ENCODE measurements around the gene HPS5. TPM values are rescaled to one million over a fixed set of nuclear protein-coding genes. Genes with fewer than 3 reads are reported as not detected.

HPS5 gene
- total RNA-seq (2016; rRNA removed; fragmentation: Illumina TruSeq; extraction: Trizol) (25.5 and 31.8 TPM in 2 replicates), polyA plus RNA-seq (2011; rRNA removed) (5.4 and 6.6 TPM in 2 replicates), polyA minus RNA-seq (2011; rRNA and poly(A)+ RNA removed; ENCODE audit: low replicate concordance) (11.2 and 33.6 TPM in 2 replicates), Bru-seq, nascent RNA (percentile 76 among the genes with signal in this experiment), BruChase-seq, experiment 1, labeled RNA remaining after a 6-hour chase (percentile 75 among the genes with signal in this experiment), BruChase-seq, experiment 2, labeled RNA remaining after a 2-hour chase (percentile 77 among the genes with signal in this experiment)
- 47.8 and 51.9 TPM in 2 replicates for total RNA-seq (2016; cell fraction: cytosol; rRNA removed; fragmentation: Illumina TruSeq; extraction: Trizol; ENCODE audit: low read depth)
- 26.3 and 30.4 TPM in 2 replicates for total RNA-seq (2016; cell fraction: insoluble cytoplasmic fraction; rRNA removed; fragmentation: Illumina TruSeq; extraction: Trizol)
- 17.3 and 17.7 TPM in 2 replicates for total RNA-seq (2016; cell fraction: membrane; rRNA removed; fragmentation: Illumina TruSeq; extraction: Trizol)
- 22.2 and 26.2 TPM in 2 replicates for total RNA-seq (2016; cell fraction: nucleus; rRNA removed; fragmentation: Illumina TruSeq; extraction: Trizol)
- 3.2 and 5.1 TPM in 2 replicates for polyA plus RNA-seq (2011; cell fraction: cytosol; rRNA removed)
- polyA plus RNA-seq (2011; cell fraction: nucleus; rRNA removed): 3.4 and 5.9 TPM in 2 replicates
- polyA plus RNA-seq (2012): 7.5 and 8.1 TPM in 2 replicates
- polyA plus RNA-seq (2016; cell fraction: cytosol; fragmentation: Illumina TruSeq; extraction: Trizol; ENCODE audit: low read depth): 0.69 and 1.3 TPM in 2 replicates
- polyA plus RNA-seq (2016; cell fraction: insoluble cytoplasmic fraction; fragmentation: Illumina TruSeq; extraction: Trizol; ENCODE audit: low read depth): 15.8 and 18.0 TPM in 2 replicates
- polyA plus RNA-seq (2016; cell fraction: membrane; fragmentation: Illumina TruSeq; extraction: Trizol; ENCODE audit: low read depth): 2.1 and 2.4 TPM in 2 replicates
- polyA plus RNA-seq (2016; cell fraction: nucleus; fragmentation: Illumina TruSeq; extraction: Trizol; ENCODE audit: insufficient read depth, low read depth): 19.1 and 25.2 TPM in 2 replicates
- 7.5 and 7.9 TPM in 2 replicates for polyA minus RNA-seq (2011; cell fraction: cytosol; rRNA and poly(A)+ RNA removed)
- 18.0 and 23.0 TPM in 2 replicates for polyA minus RNA-seq (2011; cell fraction: nucleus; rRNA and poly(A)+ RNA removed)
- long read RNA-seq, experiment 1, full-length matches to known transcripts: 2 of 9 reads
- long read RNA-seq, experiment 1, partial matches to known transcripts: 5 of 9 reads
- long read RNA-seq, experiment 1, other reads (novel, unspliced or antisense): 2 of 9 reads
- long read RNA-seq, experiment 2, full-length matches to known transcripts: 1 of 11 reads
- long read RNA-seq, experiment 2, partial matches to known transcripts: 5 of 11 reads
- long read RNA-seq, experiment 2, other reads (novel, unspliced or antisense): 5 of 11 reads

DNA sequence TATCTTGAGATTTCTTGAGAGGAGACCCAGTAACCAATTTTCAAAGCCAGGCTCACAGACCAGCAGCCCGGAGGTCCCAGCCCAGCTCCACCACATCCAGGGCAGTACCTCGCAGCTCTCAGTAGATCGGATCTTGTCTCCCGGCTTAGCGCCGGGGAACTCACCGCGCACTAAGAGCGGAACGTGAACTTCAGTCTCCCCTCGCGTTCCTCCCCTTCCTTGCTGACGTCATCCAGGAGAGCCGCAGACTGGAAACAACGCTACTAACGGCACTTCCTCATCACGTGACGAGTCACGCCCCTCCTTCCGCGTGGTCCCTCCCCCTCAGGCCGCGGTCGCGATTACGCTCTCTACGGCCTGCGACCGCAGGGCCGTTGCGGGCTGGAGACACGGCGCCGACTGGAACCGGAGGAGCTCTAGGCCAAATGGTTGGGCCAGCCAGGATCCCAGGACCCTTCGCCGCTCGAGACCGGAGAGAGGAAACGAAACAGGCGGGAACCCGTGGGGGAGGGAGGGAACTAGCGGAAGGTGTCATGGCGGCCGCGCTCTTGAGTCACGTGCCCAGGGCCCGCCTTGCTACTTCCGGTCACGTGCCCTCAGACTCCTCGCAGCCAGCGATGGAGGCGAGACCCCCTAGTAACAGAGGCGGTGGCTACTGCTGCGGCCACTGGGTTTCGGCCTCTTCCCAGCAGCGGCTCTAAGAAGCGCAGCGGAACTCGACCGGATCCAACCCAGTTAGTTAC is at the start of gene HPS5, which contains the start of gene GTF2H1:
Gene HPS5 (minus strand): TSS at position 172 of the 743 bp plus-strand sequence. CDS start 4,282 bp downstream, outside the sequence.
Gene GTF2H1 (plus strand): TSS at position 599 of the 743 bp plus-strand sequence. CDS start 10,508 bp downstream, outside the sequence.
- FAIRE-seq: peak; percentile 95
- Histone ChIP-seq H3K27me3 (ENCODE audit: control insufficient read depth in 1 of 2, insufficient read depth in 2 of 2, low read length in 2 of 2) (no peaks in the 10 kb centered on the region; a peak in 1 of 5 replicates), H2AFZ (ENCODE audit: low read length) (peak within 1 kb of the TSS; percentile 87), H3K79me2 (ENCODE audit: insufficient read depth, low read length) (peaks cover 83% of the 10 kb centered on the region), H3K4me3 (replicated peaks in 1 of 3; ENCODE audit: insufficient read depth in 1 of 3, low read depth in 2 of 3, low read length in 3 of 3) (peak within 1 kb of the TSS; percentile 71 to 81 (median 78)), H4K20me1 (ENCODE audit: insufficient read depth, low read length) (no peaks in the 10 kb centered on the region), H3K27ac (ENCODE audit: extremely low read length, insufficient read depth, low read length) (peak within 1 kb of the TSS; percentile 95), H3K4me1 (ENCODE audit: insufficient read depth, low read length) (peaks cover 62% of the 10 kb centered on the region), H3K9me3 (ENCODE audit: low read length) (no peaks in the 10 kb centered on the region), H3K4me2 (ENCODE audit: low read depth, low read length) (peak within 1 kb of the TSS; percentile 96), H3K9ac (ENCODE audit: insufficient read depth, low read depth, low read length) (peak within 1 kb of the TSS; percentile 94), H3K36me3 (replicated peaks in 1 of 2; ENCODE audit: control insufficient read depth in 1 of 2, insufficient read depth in 2 of 2, low read length in 2 of 2) (peaks cover 3 to 12% of the 10 kb centered on the region in 2 experiments)
- in situ Hi-C loops (cut with HindIII; ENCODE audit: extremely low pct_ligation_motif_present, low pct_unique_long_range_greater_than_20kb): no loop called here
- intact Hi-C loops (cut with micrococcal nuclease; ENCODE audit: unreplicated experiment): loop anchor here (1.0 to 10.0 kb wide), 6 partner anchors 60 to 310 kb away; partner anchors contain the start of genes MRGPRX4, SAA4 and SPTY2D1
- WGBS (ENCODE audit: low lambda C conversion rate): 0% methylated on average over 8 of the region's 61 CpGs
- ATAC-seq: peak; percentile 96
- ChIA-PET POLR2A (interaction anchor here (0.5 to 4.2 kb wide), 23 partner anchors 8 to 207 kb away, joined by 3 to 36 read pairs (median 3); partner anchors contain the start of genes LDHA and TSG101), CTCF (ENCODE audit: low intra/inter-chr PET ratio, low total read pairs) (no interaction called here)
- DNase-seq (ENCODE audit: low spot score): peak; percentile 98
- no TSS peak for BruUV-seq (replicated peaks)
- TF ChIP-seq HCFC1 (IDR thresholded peaks at IDR 0.05; ENCODE audit: low read depth, low read length) (peak; percentile 55), ZNF432 (CRISPR knock-in tag; IDR thresholded peaks at IDR 0.05; ENCODE audit: borderline replicate concordance) (0 out of 2 replicates have a peak, but pooled peaks have one; percentile 41), PRDM4 (CRISPR knock-in tag; IDR thresholded peaks at IDR 0.05; ENCODE audit: borderline replicate concordance) (0 out of 2 replicates have a peak, but pooled peaks have one; percentile 71), IKZF4 (CRISPR knock-in tag; IDR thresholded peaks at IDR 0.05; ENCODE audit: borderline replicate concordance, low read depth, not compliant biosample characterization) (peak; percentile 87), ZNF414 (CRISPR knock-in tag; IDR thresholded peaks at IDR 0.05) (no peak), HMG20B (CRISPR knock-in tag; conservative IDR thresholded peaks at IDR 0.05) (no peak), THRA (CRISPR knock-in tag; IDR thresholded peaks at IDR 0.05; ENCODE audit: borderline replicate concordance) (peak; percentile 61), FOXC1 (CRISPR knock-in tag; IDR thresholded peaks at IDR 0.05; ENCODE audit: borderline replicate concordance) (peak; percentile 67), ZNF343 (CRISPR knock-in tag; IDR thresholded peaks at IDR 0.05) (0 out of 2 replicates have a peak, but pooled peaks have one; percentile 46)
- TF ChIP-seq, protein P1, sequence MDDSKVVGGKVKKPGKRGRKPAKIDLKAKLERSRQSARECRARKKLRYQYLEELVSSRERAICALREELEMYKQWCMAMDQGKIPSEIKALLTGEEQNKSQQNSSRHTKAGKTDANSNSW (CRISPR knock-in tag; IDR thresholded peaks at IDR 0.05; ENCODE audit: borderline replicate concordance): peak; percentile 94; the same call in 1 of the 2 replicates
